ENCODE results near the gene ATP1B2. TPM values are rescaled to one million over a fixed set of nuclear protein-coding genes. Genes with fewer than 3 reads are reported as not detected.

The ATP1B2 gene
- polyA plus RNA-seq, 1 of the 3 experiments (the other 2 are of a cell fraction): 0.05 TPM

GRCh38 chr17:7702776-7703175, 52.0 kb downstream of the ATP1B2 start (continued):
- no peak for TF ChIP-seq SMC3 (IDR thresholded peaks at IDR 0.05; ENCODE audit: low read depth, low read length)

DNA sequence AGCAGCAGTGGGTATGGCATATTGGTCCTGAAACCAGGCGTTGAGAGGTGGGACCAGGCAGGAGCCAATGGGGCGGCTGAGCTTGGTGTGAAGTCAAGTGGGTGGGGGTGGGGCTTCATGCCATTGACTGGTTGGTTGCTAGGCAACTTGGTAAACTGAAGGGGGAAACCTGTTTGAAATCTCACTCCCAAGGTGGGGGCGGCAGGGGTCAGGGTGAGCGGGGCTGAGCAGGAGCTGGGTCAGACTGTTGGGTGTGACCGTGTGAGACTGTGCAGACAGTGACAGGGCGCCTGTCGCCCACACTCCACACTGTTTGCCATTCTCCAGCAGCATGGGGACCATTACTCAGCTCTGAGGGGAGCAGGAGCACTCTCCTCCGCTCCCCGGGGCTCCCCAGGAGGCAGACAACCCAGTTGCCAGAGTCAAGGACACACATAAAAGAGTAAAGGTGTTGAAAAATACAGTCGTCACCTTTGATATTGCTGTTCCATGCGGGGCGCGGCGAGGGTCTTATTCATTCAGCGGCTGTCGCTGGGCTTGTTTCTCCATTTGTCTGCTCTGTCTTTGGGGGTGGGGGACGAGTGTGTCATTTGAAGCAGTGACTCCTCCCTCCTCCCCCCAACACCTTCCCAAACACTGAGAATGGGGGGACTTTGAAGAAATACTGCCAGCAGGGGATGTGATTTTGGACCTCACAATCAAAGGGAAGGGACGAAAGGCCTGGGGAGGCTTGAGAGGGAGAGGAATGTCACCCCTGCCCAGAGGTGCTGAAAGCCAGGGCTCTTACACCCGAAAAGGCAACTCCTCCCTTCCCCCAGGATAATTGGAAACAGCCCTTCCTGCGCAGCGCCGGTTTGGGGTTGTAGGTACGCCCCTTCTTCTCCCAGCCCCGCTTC, 53.1 kb downstream of the ATP1B2 start:
- Histone ChIP-seq H3K79me2 (ENCODE audit: insufficient read depth) (no peaks in the 10 kb centered on the region), H3K4me3 (ENCODE audit: low read depth in 2 of 2, low read length in 1 of 2) (peak overlapping the region; percentile 75 to 80), H3K27me3 (ENCODE audit: insufficient read depth) (no peaks in the 10 kb centered on the region), H3K4me2 (peak overlapping the region; percentile 100), H4K20me1 (ENCODE audit: insufficient read depth) (no peaks in the 10 kb centered on the region), H3K27ac (ENCODE audit: low read depth in 2 of 2, low read length in 1 of 2) (peak overlapping the region; percentile 47 to 86; a peak in 3 of 4 replicates), H3K9me3 (no peaks in the 10 kb centered on the region), H3K36me3 (replicated peaks in 1 of 2; ENCODE audit: control insufficient read depth in 1 of 2, insufficient read depth in 2 of 2, low read length in 1 of 2) (peaks cover 0 to 3% of the 10 kb centered on the region in 2 experiments), H2AFZ (ENCODE audit: low read depth) (peak overlapping the region; percentile 92), H3K9ac (no peak overlapping the region; the same call in 1 of the 2 replicates), H3K9me2 (no peaks in the 10 kb centered on the region), H3F3A (replicated peaks; ENCODE audit: insufficient read depth) (peaks cover 2% of the 10 kb centered on the region), H3K4me1 (ENCODE audit: control insufficient read depth in 1 of 2, insufficient read depth in 2 of 2, low read depth in 1 of 2, low read length in 1 of 2) (peaks cover 9 to 35% of the 10 kb centered on the region in 2 experiments)
- ChIA-PET POLR2A (interaction anchor here (0.5 to 6.6 kb wide), 7 partner anchors 10 to 208 kb away, joined by 3 to 53 read pairs (median 6); partner anchors contain the start of genes DNAH2, SAT2, TP53 and WRAP53), CTCF (interaction anchor here (0.6 to 8.4 kb wide), 12 partner anchors 10 to 500 kb away, joined by 3 to 85 read pairs (median 4); partner anchors contain the start of genes DNAH2, TP53 and WRAP53)
- 37% methylated on average over 21 of the region's 24 CpGs for WGBS (ENCODE audit: low lambda C conversion rate)
- TF ChIP-seq MXI1 (IDR thresholded peaks at IDR 0.05; ENCODE audit: low read depth, low read length) (peak; percentile 65; the same call in 1 of the 2 replicates), GATA2 (CRISPR knock-in tag; IDR thresholded peaks at IDR 0.05) (no peak), MEF2A (IDR thresholded peaks at IDR 0.05; ENCODE audit: borderline replicate concordance, low read depth) (no peak), SMC3 (IDR thresholded peaks at IDR 0.05; ENCODE audit: low read depth, low read length) (no peak), EP300 (IDR thresholded peaks at IDR 0.05; ENCODE audit: borderline replicate concordance in 1 of 2, low read depth in 1 of 2, low read length in 1 of 2) (0 out of 4 replicates have a peak, but pooled peaks of 1 of the 2 experiments have one; percentile 26), RFX5 (IDR thresholded peaks at IDR 0.05; ENCODE audit: low read length) (peak; percentile 71), POLR2AphosphoS5 (IDR thresholded peaks at IDR 0.05; ENCODE audit: low read depth, low read length) (no peak), TCF12 (IDR thresholded peaks at IDR 0.05) (peak; percentile 88), CHD2 (IDR thresholded peaks at IDR 0.05; ENCODE audit: low read length, partially characterized antibody) (peak; percentile 53), EZH2phosphoT487 (IDR thresholded peaks at IDR 0.05; ENCODE audit: borderline replicate concordance, low read depth) (no peak)
- peak; percentile 86 for DNase-seq

DNA sequence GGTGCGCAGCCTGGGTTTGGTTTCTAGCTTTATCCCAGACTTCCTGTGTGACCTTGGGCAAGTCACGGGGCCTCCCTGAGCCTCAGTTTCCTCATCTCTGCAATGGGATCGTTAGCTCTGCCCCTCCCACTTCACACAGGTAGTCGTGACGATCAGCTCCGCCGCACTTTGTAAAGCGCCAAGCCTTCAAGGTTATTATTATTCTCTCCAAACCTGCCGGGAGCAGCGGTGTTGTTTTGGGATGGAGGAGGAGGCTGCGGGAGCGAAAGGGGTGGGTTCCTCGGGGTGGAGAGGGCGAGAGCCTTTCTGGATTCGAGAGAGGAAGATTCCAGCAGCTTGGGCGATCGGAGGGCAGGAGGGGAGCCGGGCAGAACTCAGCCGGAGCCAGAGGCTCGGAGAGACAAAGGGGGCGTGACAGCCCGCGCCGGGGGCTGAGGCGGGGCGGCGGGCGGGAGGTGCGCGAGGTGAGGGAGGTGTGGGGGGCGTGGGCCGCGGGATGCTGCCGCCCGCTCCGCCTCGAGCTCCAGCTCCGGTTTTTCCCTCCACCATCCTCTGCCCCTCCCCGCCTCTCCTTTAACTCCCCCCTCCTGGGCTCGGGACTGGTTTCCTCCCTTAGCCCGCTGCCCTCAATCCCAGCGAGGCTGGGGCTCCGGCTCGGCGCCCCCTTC, 54.0 kb downstream of the ATP1B2 start, which contains the start of gene EFNB3:
Gene EFNB3, plus strand, starts transcription at position 602 of the 668 bp plus-strand sequence. CDS start 397 bp downstream, outside the sequence.
- no peaks in the 10 kb centered on the region for H3K9me2 ChIP-seq
- no peaks in the 10 kb centered on the region for H3K27me3 ChIP-seq (ENCODE audit: insufficient read depth)
- H3F3A ChIP-seq (replicated peaks; ENCODE audit: insufficient read depth): no peaks in the 10 kb centered on the region
- H2AFZ ChIP-seq (ENCODE audit: low read depth): peak within 1 kb of the TSS; percentile 92
- POLR2A ChIA-PET: interaction anchor here (1.0 to 6.6 kb wide), 6 partner anchors 9 to 140 kb away, joined by 3 to 53 read pairs (median 5); partner anchors contain the start of genes DNAH2, MPDU1, SAT2 and TP53
- H3K4me3 ChIP-seq (ENCODE audit: low read depth in 2 of 2, low read length in 1 of 2): peak within 1 kb of the TSS; percentile 75 to 80
- no peaks in the 10 kb centered on the region for H4K20me1 ChIP-seq (ENCODE audit: insufficient read depth)
- 5% methylated on average over 31 of the region's 45 CpGs for WGBS (ENCODE audit: low lambda C conversion rate)
- peaks cover 0 to 3% of the 10 kb centered on the region in 2 experiments for H3K36me3 ChIP-seq (replicated peaks in 1 of 2; ENCODE audit: control insufficient read depth in 1 of 2, insufficient read depth in 2 of 2, low read length in 1 of 2)
- CTCF ChIA-PET: interaction anchor here (1.0 to 8.4 kb wide), 9 partner anchors 9 to 337 kb away, joined by 3 to 85 read pairs (median 4); partner anchors contain the start of genes DNAH2, TP53 and WRAP53
- peak; percentile 93 for DNase-seq
- H3K4me2 ChIP-seq: peak within 1 kb of the TSS; percentile 100
- no peaks in the 10 kb centered on the region for H3K79me2 ChIP-seq (ENCODE audit: insufficient read depth)
- H3K4me1 ChIP-seq (ENCODE audit: control insufficient read depth in 1 of 2, insufficient read depth in 2 of 2, low read depth in 1 of 2, low read length in 1 of 2): peaks cover 9 to 35% of the 10 kb centered on the region in 2 experiments
- peak within 1 kb of the TSS; percentile 47 to 86; a peak in 3 of 4 replicates for H3K27ac ChIP-seq (ENCODE audit: low read depth in 2 of 2, low read length in 1 of 2)
- no peaks in the 10 kb centered on the region for H3K9me3 ChIP-seq
- peak within 1 kb of the TSS; percentile 75 for H3K9ac ChIP-seq
- TF ChIP-seq GATA2 (CRISPR knock-in tag; IDR thresholded peaks at IDR 0.05) (no peak), FOSL2 (IDR thresholded peaks at IDR 0.05; ENCODE audit: borderline replicate concordance, low read depth) (no peak), SIN3A (IDR thresholded peaks at IDR 0.05; ENCODE audit: borderline replicate concordance, low read depth, low read length) (no peak; the same call in 1 of the 2 replicates), USF1 (IDR thresholded peaks at IDR 0.05; ENCODE audit: borderline replicate concordance, low read depth) (no peak), RCOR1 (IDR thresholded peaks at IDR 0.05; ENCODE audit: low read length) (0 out of 2 replicates have a peak, but pooled peaks have one; percentile 8), MEF2A (IDR thresholded peaks at IDR 0.05; ENCODE audit: borderline replicate concordance, low read depth) (no peak), YY1 (IDR thresholded peaks at IDR 0.05; ENCODE audit: low read depth) (no peak), PBX3 (IDR thresholded peaks at IDR 0.05) (no peak), RFX5 (IDR thresholded peaks at IDR 0.05; ENCODE audit: low read length) (no peak), EZH2phosphoT487 (IDR thresholded peaks at IDR 0.05; ENCODE audit: borderline replicate concordance, low read depth) (no peak), JUND (IDR thresholded peaks at IDR 0.05) (peak; percentile 19; the same call in 1 of the 2 replicates), TEAD4 (IDR thresholded peaks at IDR 0.05; ENCODE audit: borderline replicate concordance, insufficient read depth) (no peak)
- TF ChIP-seq, protein P1, sequence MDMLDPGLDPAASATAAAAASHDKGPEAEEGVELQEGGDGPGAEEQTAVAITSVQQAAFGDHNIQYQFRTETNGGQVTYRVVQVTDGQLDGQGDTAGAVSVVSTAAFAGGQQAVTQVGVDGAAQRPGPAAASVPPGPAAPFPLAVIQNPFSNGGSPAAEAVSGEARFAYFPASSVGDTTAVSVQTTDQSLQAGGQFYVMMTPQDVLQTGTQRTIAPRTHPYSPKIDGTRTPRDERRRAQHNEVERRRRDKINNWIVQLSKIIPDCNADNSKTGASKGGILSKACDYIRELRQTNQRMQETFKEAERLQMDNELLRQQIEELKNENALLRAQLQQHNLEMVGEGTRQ (IDR thresholded peaks at IDR 0.05; ENCODE audit: borderline replicate concordance, low read depth, low read length): no peak
